ENCODE data around the gene PIEZO1. TPM values are rescaled to one million over a fixed set of nuclear protein-coding genes. Genes with fewer than 3 reads are reported as not detected.

The PIEZO1 gene
- total RNA-seq, 1 donor from 2014 or later, result 17.8 TPM

GRCh38 chr16:88805340-88805715 is 20.3 kb upstream of the PIEZO1 start:
- H3K4me3 Mint-ChIP-seq, result peak overlapping the region; percentile 71
- DNase-seq (ENCODE audit: low read depth, low spot score), result no peak
- no peaks in the 10 kb centered on the region for H3K36me3 Mint-ChIP-seq (ENCODE audit: low read depth)
- peaks cover 10% of the 10 kb centered on the region for H3K4me1 Mint-ChIP-seq
- H3K27ac Mint-ChIP-seq (ENCODE audit: unreplicated experiment), result no peak overlapping the region
- no peaks in the 10 kb centered on the region for H3K9me3 Mint-ChIP-seq
- peaks cover 12% of the 10 kb centered on the region for H3K27me3 Mint-ChIP-seq (ENCODE audit: low read depth)
- no peak for TF ChIP-seq CTCF (conservative IDR thresholded peaks at IDR 0.05)

GRCh38 chr16:88804552-88805339 is 19.7 kb upstream of the PIEZO1 start:
- Mint-ChIP-seq H3K27me3 (ENCODE audit: low read depth) (peaks cover 8% of the 10 kb centered on the region), H3K9me3 (no peaks in the 10 kb centered on the region), H3K27ac (ENCODE audit: unreplicated experiment) (no peak overlapping the region), H3K4me1 (peaks cover 5% of the 10 kb centered on the region), H3K36me3 (ENCODE audit: low read depth) (no peaks in the 10 kb centered on the region), H3K4me3 (peak overlapping the region; percentile 83)
- no peak for DNase-seq (ENCODE audit: low read depth, low spot score)
- no peak for TF ChIP-seq CTCF (conservative IDR thresholded peaks at IDR 0.05)

- Mint-ChIP-seq H3K9me3 (no peaks in the 10 kb centered on the region), H3K4me3 (peak overlapping the region; percentile 83), H3K4me1 (peaks cover 4% of the 10 kb centered on the region), H3K27me3 (ENCODE audit: low read depth) (peaks cover 8% of the 10 kb centered on the region), H3K27ac (ENCODE audit: unreplicated experiment) (no peak overlapping the region), H3K36me3 (ENCODE audit: low read depth) (no peaks in the 10 kb centered on the region)
- TF ChIP-seq CTCF (conservative IDR thresholded peaks at IDR 0.05), result no peak
- no peak for DNase-seq (ENCODE audit: low read depth, low spot score)
These were observed 19.1 kb upstream of the PIEZO1 start for GRCh38 chr16:88804173-88804551.

GRCh38 chr16:88803264-88803987 is 18.4 kb upstream of the PIEZO1 start, which contains the start of gene CDT1:
CDT1 (plus strand) TSS chr16:88803789; CDS start chr16:88803832, 43 bp downstream.
- Mint-ChIP-seq H3K27ac (ENCODE audit: unreplicated experiment) (no peak within 1 kb of the TSS), H3K27me3 (ENCODE audit: low read depth) (peaks cover 4% of the 10 kb centered on the region), H3K4me1 (no peaks in the 10 kb centered on the region)

GRCh38 chr16:88800277-88800592 is 15.2 kb upstream of the PIEZO1 start:
- Mint-ChIP-seq H3K36me3 (ENCODE audit: low read depth) (no peaks in the 10 kb centered on the region), H3K4me1 (no peaks in the 10 kb centered on the region), H3K4me3 (peak overlapping the region; percentile 78), H3K9me3 (no peaks in the 10 kb centered on the region), H3K27ac (ENCODE audit: unreplicated experiment) (no peak overlapping the region), H3K27me3 (ENCODE audit: low read depth) (peaks cover 2% of the 10 kb centered on the region)
- no peak for DNase-seq (ENCODE audit: low read depth, low spot score)
- no peak for TF ChIP-seq CTCF (conservative IDR thresholded peaks at IDR 0.05)

More at GRCh38 chr16:88803264-88803987, 18.4 kb upstream of the PIEZO1 start, which contains the start of gene CDT1:
- peak within 1 kb of the TSS; percentile 87 for H3K4me3 Mint-ChIP-seq
- peak; percentile 91 for DNase-seq (ENCODE audit: low read depth, low spot score)
- no peaks in the 10 kb centered on the region for H3K36me3 Mint-ChIP-seq (ENCODE audit: low read depth)
- TF ChIP-seq CTCF (conservative IDR thresholded peaks at IDR 0.05), result no peak
- no peaks in the 10 kb centered on the region for H3K9me3 Mint-ChIP-seq

Measured in neural crest cell (in vitro differentiated cells).